ENCODE measurements around the gene CIC. TPM values are rescaled to one million over a fixed set of nuclear protein-coding genes. Genes with fewer than 3 reads are reported as not detected.

Gene CIC
- total and polyA plus RNA-seq, 2 of the 13 experiments (the other 11 are each of a cell fraction or from before 2014, with no cell fraction given) = 5.9 to 8.0 TPM

GRCh38 chr19:42333975-42334696, 65.1 kb downstream of the CIC start:
- no peak for ATAC-seq
- no peak for FAIRE-seq
- CTCF ChIA-PET (ENCODE audit: low intra/inter-chr PET ratio, low total read pairs) = no interaction called here

More at GRCh38 chr19:42333975-42334696, 65.1 kb downstream of the CIC start:
- no peak for DNase-seq (ENCODE audit: low spot score)
- intact Hi-C loops (cut with micrococcal nuclease; ENCODE audit: unreplicated experiment) = no loop called here
- 97% methylated on average over 11 of the region's 21 CpGs for WGBS (ENCODE audit: low lambda C conversion rate)
- POLR2A ChIA-PET = no interaction called here
- Histone ChIP-seq H3K4me3 (replicated peaks in 1 of 3; ENCODE audit: insufficient read depth in 1 of 3, low read depth in 2 of 3, low read length in 3 of 3) (no peak overlapping the region), H3K4me2 (ENCODE audit: low read depth, low read length) (no peak overlapping the region), H3K9ac (ENCODE audit: insufficient read depth, low read depth, low read length) (no peak overlapping the region), H3K27me3 (ENCODE audit: control insufficient read depth in 1 of 2, insufficient read depth in 2 of 2, low read length in 2 of 2) (no peaks in the 10 kb centered on the region), H3K79me2 (ENCODE audit: insufficient read depth, low read length) (peaks cover 3% of the 10 kb centered on the region), H3K36me3 (replicated peaks in 1 of 2; ENCODE audit: control insufficient read depth in 1 of 2, insufficient read depth in 2 of 2, low read length in 2 of 2) (peaks cover 6 to 23% of the 10 kb centered on the region in 2 experiments; a peak in 4 of 5 replicates), H2AFZ (ENCODE audit: low read length) (no peak overlapping the region), H4K20me1 (ENCODE audit: insufficient read depth, low read length) (no peaks in the 10 kb centered on the region), H3K4me1 (ENCODE audit: insufficient read depth, low read length) (peaks cover 12% of the 10 kb centered on the region), H3K9me3 (ENCODE audit: low read length) (no peaks in the 10 kb centered on the region), H3K27ac (ENCODE audit: extremely low read length, insufficient read depth, low read length) (no peak overlapping the region)
- TF ChIP-seq ZNF784 (CRISPR knock-in tag; IDR thresholded peaks at IDR 0.05; ENCODE audit: borderline replicate concordance) (no peak), ZC3H4 (CRISPR knock-in tag; IDR thresholded peaks at IDR 0.05; ENCODE audit: borderline replicate concordance) (no peak), KLF15 (CRISPR knock-in tag; IDR thresholded peaks at IDR 0.05; ENCODE audit: borderline replicate concordance) (no peak), DMTF1 (CRISPR knock-in tag; IDR thresholded peaks at IDR 0.05) (no peak), HHEX (CRISPR knock-in tag; IDR thresholded peaks at IDR 0.05) (no peak), ZC3H13 (CRISPR knock-in tag; IDR thresholded peaks at IDR 0.05) (no peak)
- no TSS peak for BruUV-seq (replicated peaks)
- in situ Hi-C loops (cut with HindIII; ENCODE audit: extremely low pct_ligation_motif_present, low pct_unique_long_range_greater_than_20kb) = no loop called here
